ENCODE results near the gene BTC. TPM values are rescaled to one million over a fixed set of nuclear protein-coding genes. Genes with fewer than 3 reads are reported as not detected.
"Not testable (repeated sequence)": the region's sequence is repeated elsewhere in the genome, so short reads cannot be mapped to it uniquely, and the experiment has no call there.

Gene BTC
- total RNA-seq, 1 donor from 2014 or later = not detected

DNA sequence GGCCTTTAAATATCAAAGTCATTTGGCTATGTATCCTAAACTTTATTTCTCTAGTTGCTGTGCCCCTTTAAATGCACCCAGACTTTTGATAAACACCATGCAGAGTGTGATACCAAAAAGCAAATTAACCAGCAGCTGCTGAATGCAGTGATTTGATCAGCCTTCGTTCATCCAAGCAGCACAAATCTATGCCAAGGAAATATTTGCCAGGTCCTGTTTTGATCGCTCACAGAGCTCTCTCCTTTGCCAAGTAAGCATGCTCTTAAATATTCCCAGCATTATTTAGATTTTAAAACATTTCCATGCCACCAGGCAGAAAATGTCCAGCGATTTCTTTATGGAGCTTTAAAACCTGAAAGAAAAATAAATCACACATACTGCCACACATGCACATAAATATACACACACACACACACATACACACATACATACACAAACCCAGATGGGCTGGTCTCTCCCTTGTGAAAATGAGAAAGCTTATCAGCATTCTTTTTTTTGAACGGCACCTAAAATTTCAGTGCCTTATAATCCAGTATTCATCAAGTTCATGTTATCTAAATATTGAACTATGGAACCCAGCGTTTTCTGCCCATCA is 35.7 kb downstream of the BTC start:
- intact Hi-C loops (cut with micrococcal nuclease) = no loop called here

DNA sequence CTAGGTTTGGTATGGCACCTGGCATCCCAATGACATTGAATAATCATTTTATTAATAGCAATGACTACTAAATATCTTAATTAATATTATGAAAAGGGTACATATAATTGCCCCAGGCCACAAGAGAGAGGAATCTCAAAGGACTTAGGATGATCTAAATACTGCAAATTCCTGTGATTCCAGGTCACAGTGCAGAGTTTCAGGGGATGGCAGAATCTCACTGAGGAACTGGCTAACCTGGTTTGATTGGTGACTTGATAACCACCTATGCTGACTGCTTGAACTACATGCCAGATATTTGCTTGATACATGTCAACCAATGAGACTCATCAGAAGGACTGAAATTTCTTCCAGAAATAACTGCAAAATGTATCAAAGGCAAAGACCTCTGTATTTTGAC is 37.2 kb downstream of the BTC start:
- intact Hi-C loops (cut with micrococcal nuclease) = no loop called here

DNA sequence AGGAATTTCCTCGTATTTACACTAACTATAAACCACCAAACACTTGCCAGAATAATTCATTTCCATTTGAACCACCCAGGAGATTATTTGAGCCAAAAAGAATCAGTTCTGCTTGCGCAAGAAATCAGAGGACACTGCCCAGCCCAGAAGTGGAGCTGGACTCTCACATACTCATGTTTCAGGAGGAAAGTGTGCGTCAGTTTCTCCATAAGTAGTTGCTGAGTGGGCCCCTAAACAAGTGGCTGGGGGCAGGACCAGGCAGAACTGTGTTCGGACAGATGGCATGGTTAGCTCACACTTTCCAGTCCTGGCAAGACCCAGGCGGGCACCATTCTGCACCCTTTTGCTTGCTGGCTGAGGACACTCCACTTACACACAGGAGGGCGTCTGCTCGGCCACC is 38.8 kb downstream of the BTC start:
- intact Hi-C loops (cut with micrococcal nuclease) = no loop called here

DNA sequence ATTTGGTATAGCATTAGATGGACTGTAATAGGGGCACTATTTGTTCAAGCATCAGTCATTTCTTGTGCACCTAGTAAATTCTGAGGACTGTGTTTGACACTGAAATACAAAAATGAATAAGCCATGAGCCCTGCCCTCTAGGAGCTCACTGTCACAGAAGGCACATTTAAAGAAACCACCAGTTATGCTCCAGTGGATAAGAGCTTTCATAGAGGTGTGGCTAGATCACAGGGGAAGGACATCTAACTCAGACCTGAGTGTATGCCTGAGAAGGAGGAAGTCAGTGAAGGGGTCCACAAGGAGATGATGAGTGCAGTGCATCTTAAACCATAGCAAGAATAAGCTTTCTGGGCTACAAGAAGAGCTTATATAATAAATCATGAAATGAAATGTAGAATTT is 40.1 kb downstream of the BTC start:
- intact Hi-C loops (cut with micrococcal nuclease) = no loop called here

DNA sequence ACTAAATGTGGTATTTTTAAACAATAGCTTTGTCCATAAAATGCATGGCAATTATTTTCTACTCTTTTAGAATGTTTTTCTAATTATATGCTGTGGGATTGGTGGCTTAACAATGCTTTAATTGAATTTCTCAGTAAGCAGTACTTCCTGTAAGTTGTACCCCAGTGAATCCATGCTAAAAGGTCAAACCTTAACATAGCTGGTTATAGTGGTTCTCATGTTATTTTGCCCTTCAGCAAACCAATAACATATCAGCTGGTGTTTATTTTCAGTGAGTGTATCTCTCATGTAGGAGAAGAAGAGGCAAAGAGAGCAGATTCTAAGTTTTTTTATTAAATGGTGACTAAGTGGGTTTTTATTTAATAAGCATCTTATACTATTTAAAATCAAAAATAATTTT is 41.5 kb downstream of the BTC start:
- intact Hi-C loops (cut with micrococcal nuclease) = no loop called here

DNA sequence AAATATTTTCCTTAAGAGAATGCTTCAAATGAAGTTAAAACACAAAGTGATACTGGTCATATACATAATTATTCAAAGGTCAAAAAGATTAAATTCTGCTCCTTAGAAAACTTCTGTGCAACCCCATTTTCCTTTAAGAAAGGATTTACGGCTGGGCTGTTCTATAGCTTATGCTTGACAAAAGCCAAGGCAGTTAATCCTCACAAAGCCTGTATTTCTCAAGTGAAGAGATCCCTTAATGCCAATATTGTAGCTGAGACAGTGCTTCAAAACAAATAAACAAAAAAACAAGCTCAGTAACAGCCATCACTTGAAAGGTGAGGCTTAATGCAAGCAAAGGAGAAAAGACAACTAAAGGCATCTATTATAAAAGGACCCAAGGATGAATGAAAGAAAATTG is 42.5 kb downstream of the BTC start:
- intact Hi-C loops (cut with micrococcal nuclease) = no loop called here

DNA sequence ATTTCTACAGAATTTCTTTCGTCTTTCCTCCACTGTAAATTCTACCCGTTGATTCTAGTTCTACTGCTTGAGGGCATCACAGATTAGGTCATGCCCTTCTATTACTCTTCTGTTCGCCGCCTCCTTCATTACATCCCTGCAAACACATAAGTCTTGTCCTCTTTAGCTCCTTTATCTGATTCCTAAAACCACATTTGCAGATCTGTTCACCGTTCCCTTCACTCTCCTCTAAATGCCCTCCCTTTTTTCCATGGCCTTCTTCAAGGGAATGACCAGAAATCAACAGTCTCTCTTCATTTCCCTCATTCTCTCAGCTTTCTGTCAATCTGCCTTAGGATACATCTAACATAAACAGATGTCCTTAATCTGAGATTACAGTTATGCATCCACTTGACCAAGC is 43.1 kb downstream of the BTC start:
- intact Hi-C loops (cut with micrococcal nuclease) = no loop called here

DNA sequence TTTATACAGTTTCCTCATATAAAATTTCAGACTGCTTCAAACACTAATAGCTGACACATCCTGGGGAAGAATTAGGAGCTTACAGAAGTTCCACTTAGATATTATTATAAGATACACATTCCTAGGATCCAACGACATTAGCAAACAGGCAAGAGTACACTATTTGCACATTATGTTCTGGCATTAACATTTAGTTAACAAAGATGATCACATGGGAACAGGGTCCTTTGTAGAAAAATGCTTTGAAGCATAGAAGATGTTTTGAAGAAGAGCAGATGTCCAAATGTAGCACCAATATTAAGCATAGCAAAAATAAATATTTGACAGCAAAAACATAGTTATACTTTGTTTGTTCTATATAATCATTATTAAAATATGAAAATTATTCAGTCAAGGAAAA is 52.1 kb downstream of the BTC start:
- intact Hi-C loops (cut with micrococcal nuclease) = no loop called here

DNA sequence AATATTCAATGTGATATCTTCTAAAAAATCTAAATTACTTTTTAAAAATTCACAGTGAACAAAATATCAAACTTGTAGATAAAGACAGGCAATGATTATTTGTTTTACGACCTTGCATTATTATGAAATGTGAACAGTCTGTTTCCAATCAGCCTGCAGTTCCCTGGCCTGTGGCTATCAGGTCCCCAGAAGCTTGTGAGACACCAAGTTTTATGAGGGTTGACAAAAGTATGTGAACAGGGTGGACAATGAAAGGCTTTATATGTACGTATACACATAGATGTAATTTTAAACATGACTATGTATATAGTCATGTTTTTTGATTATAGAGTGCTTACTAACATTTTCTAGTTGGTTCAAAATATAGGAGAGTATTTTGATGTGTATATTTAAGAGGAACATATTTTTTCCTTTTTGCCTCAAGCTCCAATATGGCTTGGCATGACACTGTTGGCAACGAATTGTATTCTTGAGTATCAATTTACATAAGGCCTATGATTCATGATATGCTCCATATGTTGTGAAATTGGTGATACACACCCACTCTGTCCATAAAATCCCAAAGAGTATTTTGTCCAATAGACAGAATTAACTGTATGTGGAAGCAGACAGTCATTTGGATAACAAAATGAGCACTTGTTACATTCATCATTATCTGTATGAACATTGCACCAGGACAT is 55.7 kb downstream of the BTC start:
- intact Hi-C loops (cut with micrococcal nuclease) = no loop called here

DNA sequence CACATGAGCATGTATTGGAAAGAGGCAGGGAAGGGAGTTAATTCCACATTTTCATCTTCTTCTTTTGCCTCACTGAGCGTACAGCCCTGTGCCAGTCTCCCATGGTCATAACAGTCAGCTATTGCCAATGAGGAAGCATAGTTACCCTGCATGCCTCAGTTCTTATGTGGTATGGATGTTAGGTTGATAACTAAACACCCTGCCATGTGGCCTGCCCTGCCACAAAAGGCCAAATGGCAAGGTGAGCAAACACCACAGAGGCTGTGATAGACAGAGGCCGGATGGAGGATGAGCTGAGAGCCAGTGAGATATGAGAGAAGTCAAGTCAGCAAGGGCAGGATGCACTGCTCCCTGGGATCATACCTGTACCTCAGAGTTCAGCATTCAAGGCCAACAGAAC is 59.3 kb downstream of the BTC start:
- intact Hi-C loops (cut with micrococcal nuclease) = no loop called here

DNA sequence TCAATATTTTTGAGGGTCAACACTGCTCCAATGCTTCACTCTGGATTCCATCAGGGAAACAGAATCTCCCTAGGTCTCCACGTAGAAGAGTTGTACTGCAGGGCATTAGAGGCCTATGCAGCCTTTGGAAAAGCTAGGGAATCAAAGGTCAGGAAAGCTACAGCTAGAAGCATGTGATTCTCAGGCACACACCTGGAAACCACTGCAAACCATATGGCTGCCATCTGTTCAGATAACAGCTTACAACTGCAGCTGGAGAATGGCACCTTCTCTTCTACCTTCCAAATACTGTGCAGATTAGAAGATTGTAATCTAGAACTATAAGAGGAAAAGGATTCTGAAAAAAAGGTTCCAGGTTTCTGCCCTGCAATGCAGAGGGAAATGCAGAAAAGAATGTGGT is 60.6 kb downstream of the BTC start:
- intact Hi-C loops (cut with micrococcal nuclease) = no loop called here

DNA sequence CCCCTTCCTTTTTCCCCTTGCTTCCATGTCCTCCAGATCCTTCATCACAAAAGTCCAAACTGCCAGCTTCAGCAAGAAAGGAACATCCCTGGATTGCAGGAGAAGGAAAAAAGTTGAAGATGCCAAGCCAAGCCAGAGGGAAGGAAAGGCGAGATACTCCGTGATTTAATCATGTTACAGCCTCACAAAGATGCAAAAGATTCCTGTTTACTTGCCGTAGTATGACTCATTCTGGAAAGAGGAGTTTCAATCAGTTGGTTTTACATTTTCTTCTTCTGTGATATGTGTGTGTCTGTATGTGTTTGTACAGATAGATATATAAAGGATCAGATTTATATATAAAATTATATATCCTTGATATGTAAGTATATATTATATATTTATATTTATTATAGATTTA is 69.3 kb downstream of the BTC start:
- intact Hi-C loops (cut with micrococcal nuclease) = no loop called here

DNA sequence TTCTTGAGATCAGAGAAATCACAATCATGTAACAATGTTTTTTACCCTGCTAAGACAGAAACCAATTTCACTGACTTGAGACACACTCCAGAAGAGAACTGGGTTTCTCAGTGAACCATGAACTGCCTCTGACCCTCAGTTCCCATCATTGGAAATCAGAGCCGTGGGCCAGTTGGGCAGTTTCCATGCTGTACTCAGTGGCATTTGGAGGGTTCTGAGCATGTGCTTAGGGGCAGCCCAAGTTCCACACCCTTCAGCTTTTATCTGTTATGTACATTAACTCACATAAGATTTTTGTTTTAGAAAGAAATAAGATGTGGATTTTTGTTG is 77.9 kb downstream of the BTC start:
- intact Hi-C loops (cut with micrococcal nuclease) = no loop called here

DNA sequence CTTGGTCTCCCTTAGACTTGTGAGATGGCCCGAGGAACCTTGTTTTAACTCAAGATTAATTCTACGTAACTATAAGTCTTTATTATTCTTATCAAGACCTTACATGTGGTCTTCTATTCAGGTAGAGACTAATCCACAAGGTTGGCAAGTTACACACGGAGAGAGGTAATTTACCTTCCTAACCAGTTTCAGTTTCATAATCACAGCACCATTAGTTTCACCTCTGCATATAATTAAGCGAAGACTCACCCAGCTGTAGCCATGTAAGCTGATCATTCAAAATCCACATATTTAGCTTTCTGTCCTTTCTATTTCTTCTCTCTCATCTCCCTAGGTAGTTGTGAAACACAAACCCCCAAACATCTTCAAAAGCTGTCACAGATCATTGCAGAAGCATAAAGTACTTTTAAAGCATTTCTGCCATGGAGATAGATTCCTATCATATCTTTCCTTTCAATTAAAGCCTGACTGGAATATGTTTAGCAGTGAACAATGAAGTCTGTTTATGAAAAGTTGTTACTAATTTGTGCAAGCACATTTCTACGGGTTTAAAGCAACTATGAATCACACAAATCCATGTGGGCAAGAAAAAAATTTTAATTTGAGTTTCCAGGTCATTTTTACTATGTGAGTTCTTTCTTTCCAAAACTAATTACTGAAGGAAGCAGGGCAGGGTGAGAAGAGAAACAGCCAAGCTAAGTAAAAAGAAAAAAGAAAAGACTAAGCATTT is 78.5 kb downstream of the BTC start:
- intact Hi-C loops (cut with micrococcal nuclease) = no loop called here

DNA sequence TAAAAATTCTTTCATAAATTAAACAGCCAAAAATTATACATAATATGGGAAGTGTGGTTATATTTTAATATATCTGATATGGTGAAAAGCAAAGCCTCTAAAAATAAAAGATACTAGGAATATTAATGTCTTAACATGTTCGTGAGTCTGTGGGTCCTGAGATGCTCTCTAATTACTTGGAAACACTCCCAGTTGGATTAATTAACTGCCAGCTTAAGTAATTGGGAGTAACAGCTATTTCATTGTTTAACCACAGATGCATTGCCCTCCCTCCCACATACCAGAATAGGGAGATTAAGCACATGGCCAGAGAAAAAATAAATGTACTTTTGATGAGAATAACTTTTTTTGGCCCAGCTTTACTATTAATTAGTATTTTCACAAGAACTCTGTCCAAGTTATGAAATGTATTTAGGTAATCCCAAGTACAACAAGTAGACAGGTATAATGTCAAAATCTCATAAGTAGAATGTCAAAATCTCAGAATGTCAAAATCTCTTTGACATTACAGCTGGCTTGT is 79.7 kb downstream of the BTC start:
- intact Hi-C loops (cut with micrococcal nuclease) = no loop called here

DNA sequence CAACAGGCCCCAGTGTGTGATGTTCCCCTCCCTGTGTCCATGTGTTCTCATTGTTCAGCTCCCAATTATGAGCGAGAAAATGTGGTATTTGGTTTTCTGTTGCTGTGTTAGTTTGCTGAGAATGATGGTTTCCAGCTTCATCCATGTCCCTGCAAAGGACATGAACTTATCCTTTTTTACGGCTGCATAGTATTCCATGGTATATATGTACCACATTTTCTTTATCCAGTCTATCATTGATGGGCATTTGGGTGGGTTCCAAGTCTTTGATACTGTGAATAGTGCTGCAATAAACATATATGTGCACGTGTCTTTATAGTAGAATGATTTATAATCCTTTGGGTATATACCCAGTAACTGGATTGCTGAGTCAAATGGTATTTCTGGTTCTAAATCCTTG is 86.2 kb downstream of the BTC start:
- intact Hi-C loops (cut with micrococcal nuclease) = not testable (repeated sequence)

Other genes with a start within 250 kb of the BTC start
- not detected in 2 replicates for gene PARM1, start 138.6 kb upstream of the BTC start, total RNA-seq

Data from T-helper 1 cell treated with Interleukin-12 subunit alpha and Interleukin-12 subunit beta and Interleukin-4 antibody, amounts not matched to agents 30 ng/mL and 1 ng/mL, for 36 hours (primary cell).